HG02759 (cell line): ENCODE results near the gene TXNRD2.

Experiments
- ATAC-seq: cut with Tn5 transposase; IDR thresholded peaks from one replicate; pipeline ENCODE4 v1.9.1; 2021; ENCODE audit warnings: mild to moderate bottlenecking, moderate library complexity; ENCODE audit not compliant: unreplicated experiment

The TXNRD2 gene

DNA sequence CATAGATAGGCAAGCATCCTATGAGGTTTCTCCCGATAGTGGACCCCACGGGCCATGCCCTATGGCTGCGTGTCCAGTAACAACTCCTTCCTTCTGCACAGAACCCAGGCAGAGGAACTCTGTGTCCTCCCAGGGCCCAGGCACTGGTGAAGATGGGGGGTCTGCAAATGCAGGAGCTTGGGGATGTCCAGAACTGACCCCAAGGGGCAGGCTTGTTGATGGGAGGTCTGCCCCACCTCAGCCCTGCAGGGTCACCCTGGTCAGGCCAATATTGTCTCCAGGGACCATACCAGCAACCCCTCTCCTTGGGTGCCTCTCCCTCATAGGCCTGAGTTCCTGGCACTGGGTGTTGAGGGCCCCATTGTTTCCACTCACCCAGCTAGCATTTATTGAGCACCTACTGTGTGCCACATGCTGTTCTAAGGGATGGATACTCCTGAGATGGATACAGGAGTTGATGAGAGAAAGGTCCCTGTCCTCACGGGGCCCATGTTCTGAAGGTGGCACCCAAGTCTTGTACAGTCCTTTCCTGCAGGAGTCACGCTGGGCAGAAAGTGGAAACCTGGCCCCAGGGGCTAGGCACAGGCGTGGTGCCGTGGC lies 26.3 kb upstream of the TXNRD2 start:
- ATAC-seq = no peak

DNA sequence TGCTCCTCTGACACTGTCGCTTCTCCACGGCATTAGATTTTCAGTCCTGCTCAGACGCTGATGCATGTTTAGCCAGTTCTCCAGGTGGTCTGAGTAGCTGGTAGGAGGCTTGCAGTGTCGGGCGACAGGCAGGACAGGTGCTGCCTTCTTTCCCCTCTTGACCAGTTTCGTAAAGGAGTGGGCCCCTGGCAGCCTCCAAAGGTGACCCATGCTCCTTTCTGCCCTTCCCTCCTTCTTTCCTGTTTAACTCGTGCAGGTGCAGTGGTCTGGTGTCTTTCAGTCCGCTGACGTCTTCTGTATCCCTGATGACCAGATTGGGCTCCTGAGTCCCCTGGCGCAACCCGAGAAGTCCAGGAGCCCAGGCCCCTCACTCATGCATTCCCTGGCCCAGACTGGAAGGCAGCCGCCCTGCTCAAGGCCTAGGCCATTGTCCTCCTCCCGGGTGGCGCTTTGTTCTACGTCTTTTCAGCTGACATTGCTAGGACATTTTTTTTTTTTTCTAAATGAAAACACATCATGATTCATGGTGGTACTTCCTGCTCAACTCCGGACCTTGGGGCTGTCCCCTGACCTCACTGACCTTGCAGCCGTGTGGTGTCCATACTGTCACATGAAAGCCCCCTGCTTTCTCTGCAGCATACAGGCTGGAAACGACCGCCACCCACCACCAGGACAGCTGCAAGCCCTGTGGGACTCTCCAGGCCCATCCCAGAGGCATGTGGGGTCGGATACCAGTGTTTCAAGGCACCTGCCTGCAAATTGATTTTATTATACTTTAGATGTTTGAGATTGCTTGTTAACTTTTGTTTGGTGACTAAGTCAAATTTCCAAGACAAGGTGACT lies 25.5 kb upstream of the TXNRD2 start:
- ATAC-seq = no peak

DNA sequence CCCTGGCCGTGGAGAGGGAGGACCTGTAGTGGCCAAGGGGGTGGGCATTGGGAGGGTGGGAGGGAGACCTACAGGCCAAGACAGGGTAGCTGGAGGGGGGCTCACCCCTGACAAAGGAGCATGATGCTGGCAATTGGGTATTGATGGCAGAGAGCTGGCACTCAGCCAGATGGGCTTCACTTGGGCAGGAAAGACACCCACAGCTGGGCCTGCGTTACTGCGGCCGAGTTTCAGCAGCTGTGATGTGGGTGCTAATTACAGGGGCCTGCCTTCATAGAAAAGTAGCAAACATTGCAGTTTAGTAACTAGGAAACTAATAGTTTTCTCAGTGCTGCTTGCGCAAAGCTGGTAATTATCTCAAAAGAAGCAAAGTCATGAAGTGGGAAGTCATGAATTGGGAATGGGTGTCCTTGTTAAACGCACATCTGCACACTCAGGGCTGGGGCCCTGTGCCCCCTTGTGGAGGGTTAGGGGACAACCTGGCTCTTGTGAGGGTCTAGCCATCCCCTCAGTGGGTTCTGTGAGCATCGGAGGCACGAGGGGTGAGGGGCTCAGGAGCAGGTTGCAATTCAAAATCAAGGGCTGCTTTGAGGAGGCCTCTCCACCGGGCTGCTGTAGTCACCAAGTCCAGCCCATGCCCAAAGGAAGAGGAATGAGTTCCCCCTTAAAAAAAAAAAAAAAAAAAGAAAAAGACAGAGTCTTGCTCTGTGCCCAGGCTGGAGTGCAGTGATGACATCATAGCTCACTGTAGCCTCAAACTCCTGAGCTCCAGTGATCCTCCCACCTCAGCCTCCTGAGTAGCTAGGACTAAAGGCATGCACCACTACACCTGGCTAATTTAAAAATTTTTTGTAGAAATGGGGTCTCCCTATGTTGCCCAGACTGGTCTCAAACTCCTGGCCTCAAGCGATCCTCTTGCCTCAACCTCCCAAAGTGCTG lies 24.4 kb upstream of the TXNRD2 start:
- no peak for ATAC-seq

DNA sequence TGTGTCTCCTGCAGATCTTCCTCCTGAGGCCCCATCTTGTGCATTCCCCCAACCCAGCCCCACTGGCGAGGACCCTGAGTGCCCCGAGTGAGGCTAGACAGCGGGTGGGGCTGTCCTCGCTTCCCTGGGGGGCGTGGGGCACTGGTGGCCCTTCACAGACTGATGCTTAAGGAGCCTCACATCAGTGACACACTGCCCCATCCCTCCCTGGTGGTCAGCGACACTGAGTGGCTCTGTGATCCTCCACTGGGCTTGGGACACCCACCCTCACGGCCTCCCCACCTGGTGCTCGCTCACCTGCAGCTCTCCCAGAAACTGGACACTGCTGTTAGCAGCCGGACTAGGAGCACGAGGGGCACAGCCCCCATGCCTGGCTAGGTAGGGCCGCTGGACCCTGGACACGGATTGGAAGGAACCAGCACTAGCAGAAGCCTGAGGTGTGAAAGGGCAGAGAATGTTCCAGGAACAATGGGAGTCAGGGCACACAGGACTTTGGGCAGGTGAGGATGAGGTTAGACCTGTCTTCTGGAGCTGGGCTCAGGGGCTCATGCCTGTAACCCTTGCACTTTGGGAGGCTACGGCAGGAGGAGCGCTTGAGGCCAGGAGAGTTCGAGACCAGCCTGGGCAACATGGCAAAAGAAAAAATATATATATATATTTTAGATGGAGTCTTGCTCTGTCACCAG lies 23.2 kb upstream of the TXNRD2 start:
- no peak for ATAC-seq

DNA sequence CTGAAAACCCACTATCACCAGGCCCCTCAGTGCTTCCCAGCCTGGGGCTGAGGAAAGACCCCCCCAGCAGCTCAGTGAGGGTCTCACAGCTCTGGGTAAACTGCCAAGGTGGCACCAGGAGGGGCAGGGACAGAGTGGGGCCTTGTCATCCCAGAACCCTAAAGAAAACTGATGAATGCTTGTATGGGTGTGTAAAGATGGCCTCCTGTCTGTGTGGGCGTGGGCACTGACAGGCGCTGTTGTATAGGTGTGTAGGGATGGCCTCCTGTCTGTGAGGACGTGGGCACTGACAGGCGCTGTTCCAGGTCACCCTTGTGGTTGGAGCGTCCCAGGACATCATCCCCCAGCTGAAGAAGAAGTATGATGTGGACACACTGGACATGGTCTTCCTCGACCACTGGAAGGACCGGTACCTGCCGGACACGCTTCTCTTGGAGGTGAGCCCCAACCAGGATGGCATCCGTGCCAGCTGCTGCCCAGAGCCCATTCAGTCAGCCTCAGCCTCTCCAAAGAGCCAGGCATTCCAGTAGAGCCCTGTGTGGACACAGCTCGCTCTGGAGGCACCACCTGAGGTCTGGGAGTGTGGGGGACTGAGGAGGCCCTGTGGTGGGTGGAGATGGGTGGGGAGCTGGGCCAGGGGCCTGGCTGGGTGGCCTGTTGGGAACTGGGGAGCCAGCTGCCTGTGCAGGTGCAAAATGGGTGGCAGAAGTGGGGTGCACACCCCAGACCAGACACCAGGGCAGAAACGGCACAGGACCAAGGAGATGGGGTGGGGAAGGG lies 22.4 kb upstream of the TXNRD2 start:
- ATAC-seq = no peak

DNA sequence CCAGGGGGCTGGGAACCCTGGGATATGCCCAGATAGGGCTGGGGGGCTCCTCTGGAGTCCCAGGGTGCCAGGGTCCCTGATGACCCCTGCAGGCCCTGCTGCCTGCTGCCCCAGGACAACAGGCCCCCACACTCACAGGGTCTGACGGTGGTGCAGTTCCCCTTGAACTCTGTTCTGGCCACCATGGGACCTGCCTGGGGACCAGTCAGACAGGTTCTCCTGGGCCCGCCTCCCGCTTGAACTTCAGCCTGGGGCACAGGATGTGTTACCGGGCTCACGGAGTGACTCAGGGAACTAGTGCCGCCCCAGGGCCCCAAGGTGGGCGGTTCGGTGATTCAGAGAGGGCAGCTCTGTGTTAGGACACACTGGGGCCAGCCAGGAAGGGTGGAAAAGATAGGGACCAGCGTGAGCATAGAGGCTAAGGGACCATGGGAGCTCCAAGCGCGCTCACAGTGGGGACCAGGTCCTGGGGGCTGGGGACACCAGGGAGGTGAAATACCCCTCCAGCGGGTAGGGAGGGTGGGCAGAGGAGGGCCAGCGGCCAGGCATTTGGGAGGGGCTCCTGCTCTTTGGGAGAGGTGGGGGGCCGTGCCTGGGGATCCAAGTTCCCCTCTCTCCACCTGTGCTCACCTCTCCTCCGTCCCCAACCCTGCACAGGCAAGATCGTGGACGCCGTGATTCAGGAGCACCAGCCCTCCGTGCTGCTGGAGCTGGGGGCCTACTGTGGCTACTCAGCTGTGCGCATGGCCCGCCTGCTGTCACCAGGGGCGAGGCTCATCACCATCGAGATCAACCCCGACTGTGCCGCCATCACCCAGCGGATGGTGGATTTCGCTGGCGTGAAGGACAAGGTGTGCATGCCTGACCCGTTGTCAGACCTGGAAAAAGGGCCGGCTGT lies 21.5 kb upstream of the TXNRD2 start:
- ATAC-seq = no peak

DNA sequence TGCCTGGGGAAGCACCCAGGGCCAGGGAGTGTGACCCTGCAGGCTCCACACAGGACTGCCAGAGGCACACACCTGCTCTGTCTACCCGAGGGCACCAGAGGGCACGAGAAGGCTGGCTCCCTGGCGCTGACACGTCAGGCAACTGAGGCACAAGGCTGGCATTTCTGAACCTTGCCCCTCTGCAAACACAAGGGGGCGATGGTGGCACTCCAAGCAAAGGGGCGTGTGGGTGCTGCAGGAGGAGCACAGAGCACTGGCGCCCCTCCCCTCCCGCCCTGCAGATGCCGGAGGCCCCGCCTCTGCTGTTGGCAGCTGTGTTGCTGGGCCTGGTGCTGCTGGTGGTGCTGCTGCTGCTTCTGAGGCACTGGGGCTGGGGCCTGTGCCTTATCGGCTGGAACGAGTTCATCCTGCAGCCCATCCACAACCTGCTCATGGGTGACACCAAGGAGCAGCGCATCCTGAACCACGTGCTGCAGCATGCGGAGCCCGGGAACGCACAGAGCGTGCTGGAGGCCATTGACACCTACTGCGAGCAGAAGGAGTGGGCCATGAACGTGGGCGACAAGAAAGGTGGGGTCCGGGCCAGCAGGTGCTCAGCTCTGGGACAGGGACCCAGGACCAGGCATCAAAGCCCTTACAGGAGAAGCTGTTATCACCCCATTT lies 20.8 kb upstream of the TXNRD2 start:
- ATAC-seq = no peak

DNA sequence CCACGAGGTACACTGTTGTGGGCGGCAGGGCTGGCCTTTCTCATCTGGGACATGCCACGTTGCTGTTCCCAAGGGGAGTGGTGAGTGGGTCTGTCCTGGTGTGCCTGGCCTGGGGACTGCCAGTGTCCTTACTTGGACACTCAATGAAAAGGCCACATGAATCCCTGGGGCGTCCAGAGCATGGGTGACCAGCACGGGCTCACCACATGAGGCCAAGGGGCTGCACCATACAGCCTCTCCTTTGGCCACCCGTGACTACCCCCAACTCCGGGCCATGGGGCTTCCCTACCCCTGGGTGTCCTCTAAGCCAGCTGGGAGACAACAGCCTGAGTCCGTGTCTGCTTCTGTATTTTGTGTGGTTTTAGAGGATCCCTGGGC lies 20.2 kb upstream of the TXNRD2 start:
- no peak for ATAC-seq

DNA sequence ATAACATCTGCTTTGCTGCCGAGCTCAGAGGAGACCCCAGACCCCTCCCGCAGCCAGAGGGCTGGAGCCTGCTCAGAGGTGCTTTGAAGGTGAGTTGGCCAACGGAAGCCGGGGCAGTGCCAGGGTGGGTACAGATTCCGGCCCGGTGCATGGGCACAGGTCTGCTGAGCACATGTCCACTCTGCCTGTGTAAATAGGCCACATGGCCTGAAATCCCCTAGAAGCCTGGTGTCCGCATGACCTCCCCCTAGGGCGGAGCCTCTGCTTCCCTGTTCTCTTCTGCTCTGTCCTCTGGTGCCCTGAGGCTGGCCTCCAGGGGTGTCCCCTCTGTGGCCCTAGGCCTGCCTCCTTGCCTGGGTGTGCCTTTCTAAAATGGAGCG lies 19.6 kb upstream of the TXNRD2 start:
- no peak for ATAC-seq

DNA sequence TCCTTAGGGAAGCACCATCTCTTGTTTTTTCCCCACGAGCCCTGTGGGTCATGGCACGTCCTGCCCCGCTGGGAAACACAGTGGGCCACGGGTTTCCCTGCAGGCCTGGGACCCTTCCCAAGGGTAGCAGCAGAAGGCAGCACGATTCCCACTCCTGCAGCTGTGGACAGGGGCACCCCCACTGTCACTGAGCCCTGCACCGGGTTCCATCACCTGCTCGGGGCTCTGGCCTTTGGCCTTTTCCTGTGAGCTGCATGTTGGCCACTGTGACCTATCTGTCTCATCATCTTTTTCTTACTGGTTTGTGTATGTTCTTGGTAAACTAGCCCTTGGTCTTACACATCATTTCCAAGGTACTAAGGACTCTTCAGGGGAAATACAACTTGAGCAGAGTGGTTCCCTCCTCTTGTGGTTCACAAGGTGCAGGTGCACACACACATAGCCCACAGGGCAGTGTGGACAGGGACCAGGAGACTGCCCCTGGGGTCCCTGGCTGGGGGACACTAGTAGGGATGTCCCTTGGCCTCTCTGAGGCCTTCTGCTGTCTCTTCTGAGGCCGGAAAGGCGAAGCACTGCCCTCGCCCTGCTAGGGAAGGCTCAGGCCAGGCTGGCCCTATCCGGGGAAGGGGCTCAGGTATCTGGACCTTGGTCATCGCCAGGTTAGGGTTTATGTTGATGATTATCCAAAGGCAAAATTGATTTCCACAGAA lies 19.0 kb upstream of the TXNRD2 start:
- ATAC-seq = no peak

DNA sequence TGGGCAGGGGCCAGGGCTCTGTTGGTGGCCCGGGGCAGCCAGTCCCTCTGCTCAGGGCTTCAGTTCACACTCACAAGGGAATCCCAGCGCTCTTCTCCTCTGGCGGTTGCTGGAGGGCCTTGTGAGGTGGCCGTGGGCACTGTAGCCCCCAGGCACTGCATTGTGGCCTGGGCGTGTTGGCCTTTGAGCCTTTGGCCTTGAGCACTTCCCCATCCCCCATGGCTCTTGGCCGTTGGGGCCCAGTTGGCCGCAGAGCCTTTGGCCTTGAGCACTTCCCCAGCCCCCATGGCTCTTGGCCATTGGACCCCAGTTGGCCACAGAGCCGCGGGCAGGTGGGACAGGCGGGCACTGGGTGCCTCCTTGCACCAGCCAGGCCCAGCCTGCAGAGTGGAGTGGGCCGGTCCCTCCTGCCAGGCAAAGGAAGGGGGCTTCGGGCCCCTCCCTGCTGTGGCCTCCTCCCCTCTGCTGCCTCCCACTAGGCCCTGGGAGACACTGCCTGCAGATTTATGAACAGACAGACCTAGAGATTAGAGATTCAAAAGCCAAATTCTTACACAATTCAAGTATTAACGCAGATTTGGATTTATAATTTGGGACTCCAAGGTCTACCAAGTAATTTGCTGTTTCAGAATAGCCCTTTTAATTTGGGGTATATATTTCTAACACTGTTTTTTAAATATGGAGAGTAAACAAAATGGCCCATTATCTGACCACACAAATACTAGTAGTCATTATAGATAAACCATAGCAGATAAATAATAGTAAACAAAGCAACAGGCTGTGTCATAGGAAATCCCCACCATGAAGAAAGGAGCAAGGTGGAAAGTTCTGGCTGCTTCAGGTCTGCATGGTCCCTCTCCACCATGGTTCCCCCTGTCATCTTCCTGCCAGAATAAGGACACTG lies 18.2 kb upstream of the TXNRD2 start:
- ATAC-seq = no peak

DNA sequence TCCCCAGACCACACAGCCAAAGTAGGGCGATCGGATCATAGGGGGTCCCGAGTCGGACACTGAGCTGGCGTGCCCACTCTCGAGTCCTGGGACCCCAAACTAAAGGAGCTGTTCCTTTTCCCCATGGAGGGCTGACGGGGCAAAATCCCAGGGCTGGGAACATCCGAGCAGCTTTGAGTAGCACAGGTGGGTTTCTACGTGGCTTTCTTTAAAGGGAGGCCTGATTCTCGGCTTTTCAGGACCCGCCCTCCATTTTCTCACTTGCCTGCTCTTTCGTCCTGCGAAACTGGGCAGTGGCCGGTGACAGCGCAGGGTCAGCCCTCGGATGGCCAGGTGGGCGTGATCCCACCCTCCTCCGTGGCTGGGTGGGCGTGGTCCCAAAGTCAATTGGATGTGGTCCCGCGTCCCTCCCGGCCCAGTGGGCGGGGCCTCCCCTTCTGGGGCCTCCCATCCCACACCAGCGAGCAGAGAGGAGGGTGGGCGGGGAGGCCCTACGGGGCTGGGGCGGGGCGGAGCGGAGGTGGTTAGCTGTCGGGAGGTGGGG lies 17.5 kb upstream of the TXNRD2 start:
- ATAC-seq = no peak

DNA sequence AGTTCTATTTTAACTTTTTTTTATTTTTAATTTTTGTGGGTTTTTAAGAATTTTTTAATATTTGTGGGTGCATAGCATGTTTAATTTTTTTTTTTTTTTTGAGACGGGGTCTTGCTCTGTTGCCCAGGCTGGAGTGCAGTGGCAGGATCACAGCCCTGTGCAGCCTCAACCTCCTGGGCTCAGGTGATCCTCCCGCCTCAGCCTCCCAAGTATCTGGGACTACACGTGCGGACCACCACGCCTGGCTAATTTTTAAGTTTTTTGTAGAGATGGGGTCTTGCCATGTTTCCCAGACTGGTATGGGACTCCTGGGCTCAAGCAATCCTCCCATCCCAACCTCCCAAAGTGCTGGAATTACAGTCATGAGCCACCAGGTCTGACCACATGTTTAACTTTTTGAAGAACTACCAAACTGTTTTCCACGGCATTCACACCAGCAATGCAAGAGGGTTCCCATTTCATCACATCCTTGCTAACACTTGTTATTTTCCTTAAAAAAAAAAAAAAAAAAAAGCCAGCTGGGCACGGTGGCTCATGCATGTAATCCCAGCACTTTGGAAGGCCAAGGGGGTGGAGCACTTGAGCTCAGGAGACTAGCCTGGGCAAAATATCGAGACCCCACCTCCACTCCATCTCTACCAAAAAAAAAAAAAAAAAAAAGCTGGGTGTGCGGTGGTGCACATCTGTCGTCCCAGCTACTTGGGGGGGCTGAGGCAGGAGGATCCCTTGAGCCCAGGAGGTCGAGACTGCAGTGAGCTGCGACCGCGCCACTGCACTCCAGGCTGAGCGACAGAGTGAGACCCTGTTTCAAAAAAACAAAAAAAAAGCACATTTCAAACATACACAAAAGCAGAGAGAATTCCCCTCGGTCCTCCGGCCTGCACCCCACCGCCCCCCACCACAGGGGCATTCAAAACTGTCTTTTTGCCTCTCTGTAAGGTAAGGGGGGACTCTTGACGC lies 16.7 kb upstream of the TXNRD2 start:
- no peak for ATAC-seq

DNA sequence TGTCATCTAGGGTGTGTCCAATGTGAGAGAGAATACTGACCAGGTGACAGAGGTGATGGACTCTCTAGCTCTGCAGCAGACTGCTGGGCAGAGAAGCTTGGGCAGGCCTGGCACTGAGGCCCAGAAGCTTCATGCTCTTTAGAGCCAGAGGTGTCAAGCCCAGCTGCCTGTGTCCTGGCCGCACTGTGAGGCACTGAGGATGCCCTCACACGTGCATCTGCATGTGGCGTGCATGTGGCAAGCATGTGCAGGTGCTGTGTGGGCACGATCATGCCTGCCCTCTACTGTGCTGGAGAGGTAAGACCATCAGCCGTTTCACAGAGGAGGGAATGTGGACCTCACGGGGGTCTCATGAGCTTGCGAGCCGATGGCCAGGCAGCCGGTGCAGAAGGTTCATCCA lies 15.8 kb upstream of the TXNRD2 start:
- no peak for ATAC-seq

DNA sequence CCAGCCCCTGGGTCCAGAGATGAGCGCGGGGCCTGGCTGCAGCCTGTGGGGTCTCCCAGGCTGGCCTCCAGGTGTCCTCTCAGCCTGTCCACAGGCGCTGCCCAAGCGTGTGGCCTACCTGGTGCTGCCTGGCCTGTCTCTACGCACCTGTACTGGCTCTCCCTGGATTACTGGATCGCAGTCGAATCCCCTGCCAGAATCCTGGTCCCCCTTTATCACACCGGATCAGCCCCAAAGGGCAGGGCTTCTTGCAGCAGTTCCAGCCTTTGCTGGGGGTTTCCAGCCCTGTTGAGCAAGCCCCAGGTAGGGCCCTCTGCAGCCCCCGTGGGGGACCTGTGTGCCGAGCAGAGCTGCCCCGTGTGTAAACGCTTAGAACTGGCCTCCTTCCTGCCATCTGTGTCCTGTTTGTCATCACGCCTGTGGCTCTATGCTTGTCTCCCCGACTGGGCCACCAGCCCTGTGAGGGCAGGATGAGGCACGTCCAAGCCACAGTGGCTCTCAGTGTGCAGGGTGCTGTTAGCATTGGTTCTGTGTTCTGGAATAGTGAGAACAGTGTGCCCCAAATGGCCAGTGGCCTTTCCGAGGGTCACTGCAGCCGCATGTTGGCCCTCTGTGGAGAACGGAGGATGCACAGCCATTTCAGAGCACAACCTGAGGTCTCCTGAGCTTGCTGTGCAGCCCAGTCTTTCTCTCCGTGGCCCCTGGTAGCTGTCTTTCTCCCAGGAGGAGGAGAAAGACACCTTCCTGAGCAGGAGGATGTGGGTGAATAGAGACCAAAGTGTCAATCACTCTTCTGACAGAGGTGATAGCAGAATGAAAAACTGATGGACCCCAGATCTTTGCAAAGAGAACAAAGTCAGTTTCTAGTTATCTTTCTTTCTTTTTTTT lies 13.9 kb upstream of the TXNRD2 start:
- ATAC-seq = no peak
